Breast epithelium (tissue), 4 donors: ENCODE measurements around the gene MLLT10. TPM values are rescaled to one million over a fixed set of nuclear protein-coding genes. Genes with fewer than 3 reads are reported as not detected.

ENCODE experiments used
- DNase-seq, 2 donors: peaks; one replicate each; pipeline ENCODE4 v3.0.0-alpha.2; 2019; ENCODE audit warnings: low spot score in 2 of 2
- H3K27ac ChIP-seq, 2 donors: fragments of 200-600 bp; sonication (generic) in 1 of 2; one replicate each; pipeline ENCODE4 v1.5.1; 2016 to 2019; ENCODE audit warnings: mild to moderate bottlenecking in 1 of 2
- H3K27me3 ChIP-seq, 2 donors: fragments of 200-600 bp; sonication (generic) in 1 of 2; one replicate each; pipeline versions ENCODE4 v1.5.1 to v1.6.0; 2017 to 2019; ENCODE audit warnings: control low read depth in 1 of 2, mild to moderate bottlenecking in 1 of 2
- H3K36me3 ChIP-seq: fragments of 200-600 bp; one replicate; pipeline ENCODE4 v1.5.1; 2019
- H3K4me1 ChIP-seq, 2 donors: fragments of 200-600 bp; sonication (generic); one replicate each; pipeline ENCODE4 v1.5.1; 2016 to 2019; ENCODE audit warnings: control low read depth in 1 of 2
- H3K4me3 ChIP-seq, 3 donors: fragments of 200-600 bp; sonication (generic); 1 replicate in 2 of 3; 2 replicates in 1 of 3; pipeline ENCODE4 v1.5.1; 2016 to 2019; ENCODE audit warnings: mild to moderate bottlenecking in 3 of 3, moderate library complexity in 2 of 3
- H3K9me3 ChIP-seq, 2 donors: fragments of 200-600 bp; sonication (generic) in 1 of 2; one replicate each; pipeline ENCODE4 v1.5.1; 2016 to 2019; ENCODE audit warnings: control low read depth in 1 of 2
- CTCF ChIP-seq, 3 donors: fragments of 450-650 bp; IDR thresholded peaks; one replicate each; pipeline ENCODE4 v1.5.1; 2016 to 2017; ENCODE audit warnings: antibody characterized with exemption in 3 of 3, mild to moderate bottlenecking in 3 of 3, moderate library complexity in 3 of 3
- POLR2A ChIP-seq: fragments of 450-650 bp; IDR thresholded peaks from one replicate; pipeline ENCODE4 v1.6.1; 2016; ENCODE audit warnings: antibody characterized with exemption, mild to moderate bottlenecking, moderate library complexity
- POLR2AphosphoS5 ChIP-seq, 3 donors: sonication (generic); formaldehyde crosslinking; IDR thresholded peaks; one replicate each; pipeline ENCODE4 v1.6.1; 2017; ENCODE audit warnings: antibody characterized with exemption in 3 of 3
- intact Hi-C: fragments of 100-400 bp; cut with DNase I; formaldehyde crosslinking; loops from one replicate; pipeline ENCODE4 v1.15.1; 2023; ENCODE audit warnings: low total_unique reads
- total RNA-seq, 3 donors: library from RNA; depleted of rRNA; stranded (reverse); fragments of >200 nt; gene quantifications; one replicate each; pipeline ENCODE4 v1.1.0, GENCODE V29; 2016

The MLLT10 gene
- total RNA-seq, 3 donors from 2014 or later, result 45.6 to 74.6 (median 58.0) TPM

- no peak overlapping the region for H3K4me3 ChIP-seq
- no peaks in the 10 kb centered on the region for H3K36me3 ChIP-seq
- H3K27me3 ChIP-seq, result no peaks in the 10 kb centered on the region
- intact Hi-C loops, result no loop called here
- TF ChIP-seq CTCF (IDR thresholded peaks at IDR 0.05) (no peak), POLR2A (no peak), POLR2AphosphoS5 (IDR thresholded peaks at IDR 0.05) (no peak)
- no peaks in the 10 kb centered on the region for H3K9me3 ChIP-seq
- no peak for DNase-seq
- no peak overlapping the region for H3K27ac ChIP-seq
- no peaks in the 10 kb centered on the region for H3K4me1 ChIP-seq
These were observed 147.1 kb downstream of the MLLT10 start for GRCh38 chr10:21681156-21681555.

- no peaks in the 10 kb centered on the region for H3K27me3 ChIP-seq
- TF ChIP-seq CTCF (IDR thresholded peaks at IDR 0.05) (no peak), POLR2A (no peak), POLR2AphosphoS5 (IDR thresholded peaks at IDR 0.05) (no peak)
- H3K9me3 ChIP-seq, result no peaks in the 10 kb centered on the region
- no peak overlapping the region for H3K27ac ChIP-seq
- intact Hi-C loops, result no loop called here
- DNase-seq, result no peak
- H3K4me3 ChIP-seq, result no peak overlapping the region
- no peaks in the 10 kb centered on the region for H3K4me1 ChIP-seq
- peaks cover 2% of the 10 kb centered on the region for H3K36me3 ChIP-seq
These were observed 153.4 kb downstream of the MLLT10 start for GRCh38 chr10:21687266-21688008.

GRCh38 chr10:21688009-21688332 is 153.9 kb downstream of the MLLT10 start:
- Histone ChIP-seq H3K36me3 (peaks cover 6% of the 10 kb centered on the region), H3K4me1 (no peaks in the 10 kb centered on the region), H3K27me3 (no peaks in the 10 kb centered on the region), H3K4me3 (no peak overlapping the region), H3K9me3 (no peaks in the 10 kb centered on the region), H3K27ac (no peak overlapping the region)
- no peak for DNase-seq
- TF ChIP-seq CTCF (IDR thresholded peaks at IDR 0.05) (no peak), POLR2A (no peak), POLR2AphosphoS5 (IDR thresholded peaks at IDR 0.05) (no peak)
- intact Hi-C loops, result no loop called here

GRCh38 chr10:21688870-21689269 is 154.8 kb downstream of the MLLT10 start:
- no peak overlapping the region for H3K4me3 ChIP-seq
- no peaks in the 10 kb centered on the region for H3K27me3 ChIP-seq
- H3K9me3 ChIP-seq, result no peaks in the 10 kb centered on the region
- DNase-seq, result no peak
- no peak overlapping the region for H3K27ac ChIP-seq
- H3K36me3 ChIP-seq, result peaks cover 6% of the 10 kb centered on the region
- H3K4me1 ChIP-seq, result no peaks in the 10 kb centered on the region
- intact Hi-C loops, result no loop called here
- TF ChIP-seq POLR2A (no peak), POLR2AphosphoS5 (IDR thresholded peaks at IDR 0.05) (no peak), CTCF (IDR thresholded peaks at IDR 0.05) (no peak)

- Histone ChIP-seq H3K27me3 (no peaks in the 10 kb centered on the region), H3K36me3 (peaks cover 6% of the 10 kb centered on the region), H3K4me3 (no peak overlapping the region), H3K4me1 (no peaks in the 10 kb centered on the region), H3K9me3 (no peaks in the 10 kb centered on the region), H3K27ac (no peak overlapping the region)
- no peak for DNase-seq
- intact Hi-C loops, result no loop called here
- no peak for TF ChIP-seq POLR2A
These were observed 155.8 kb downstream of the MLLT10 start for GRCh38 chr10:21689881-21690280.
